Measurements from ENCODE around the gene NSD1. TPM values are rescaled to one million over a fixed set of nuclear protein-coding genes. Genes with fewer than 3 reads are reported as not detected.

NSD1 gene
- total RNA-seq, 1 experiment from 2014 or later = 58.8 TPM

GRCh38 chr5:177163500-177163899, 29.9 kb downstream of the NSD1 start:
- POLR2A ChIA-PET = no interaction called here
- Histone ChIP-seq H3K36me3 (ENCODE audit: control insufficient read depth in 1 of 2, insufficient read depth in 2 of 2, low read length in 2 of 2) (0 out of 4 replicates have a peak, but pooled peaks cover 0 to 3% of the 10 kb centered on the region in 2 experiments), H3K4me1 (ENCODE audit: control insufficient read depth in 1 of 2, insufficient read depth in 2 of 2, low read length in 2 of 2) (peaks cover 0 to 2% of the 10 kb centered on the region in 2 experiments; a peak in 2 of 4 replicates), H3K9ac (ENCODE audit: low read length) (no peak overlapping the region), H3K79me2 (ENCODE audit: insufficient read depth, low read length) (peaks cover 84% of the 10 kb centered on the region), H2AFZ (ENCODE audit: low read depth, low read length, poor library complexity, severe bottlenecking) (no peak overlapping the region), H3K27ac (ENCODE audit: low read depth, low read length) (no peak overlapping the region), H3K9me2 (ENCODE audit: insufficient read depth) (no peaks in the 10 kb centered on the region), H3K4me3 (replicated peaks in 1 of 2; ENCODE audit: low read depth in 1 of 2, low read length in 2 of 2) (no peak overlapping the region), H3K4me2 (ENCODE audit: low read length) (no peak overlapping the region), H4K20me1 (ENCODE audit: insufficient read depth) (no peaks in the 10 kb centered on the region), H3K9me3 (ENCODE audit: control insufficient read depth in 1 of 2, insufficient read depth in 1 of 2, low read depth in 1 of 2, low read length in 2 of 2) (no peaks in the 10 kb centered on the region), H3K27me3 (ENCODE audit: insufficient read depth, low read length) (no peaks in the 10 kb centered on the region)
- intact Hi-C loops (cut with micrococcal nuclease) = no loop called here
- no peak for ATAC-seq
- no peak for DNase-seq (ENCODE audit: low read depth, low spot score)
- TF ChIP-seq CBX3 (IDR thresholded peaks at IDR 0.05; ENCODE audit: low read depth) = no peak
- no peak for TF ChIP-seq CTCF (IDR thresholded peaks at IDR 0.05 in 2 of 3, conservative IDR thresholded peaks at IDR 0.05 in 1 of 3; ENCODE audit: borderline replicate concordance in 1 of 3, insufficient read depth in 1 of 3, low read depth in 2 of 3, low read length in 2 of 3)
- no peak for TF ChIP-seq EZH2 (IDR thresholded peaks at IDR 0.05)
- no peak for TF ChIP-seq POLR2AphosphoS5 (IDR thresholded peaks at IDR 0.05; ENCODE audit: low read depth, low read length)
- TF ChIP-seq RAD21 (IDR thresholded peaks at IDR 0.05; ENCODE audit: low read depth) = no peak
- no peak for TF ChIP-seq SIN3A (IDR thresholded peaks at IDR 0.05; ENCODE audit: low read depth)
- no peak for TF ChIP-seq ZFX (IDR thresholded peaks at IDR 0.05)
- no peak for TF ChIP-seq REST (IDR thresholded peaks at IDR 0.05; ENCODE audit: low read depth)
- TF ChIP-seq ELF1 (IDR thresholded peaks at IDR 0.05; ENCODE audit: borderline replicate concordance, low read depth) = no peak
- TF ChIP-seq YY1 (IDR thresholded peaks at IDR 0.05; ENCODE audit: extremely low read depth, insufficient replicate concordance, low read depth, low read length) = no peak
- no TSS peak for BruUV-seq (replicated peaks)
- RAD21 ChIA-PET (ENCODE audit: low non-redundant PET in 1 of 2, low total read pairs in 2 of 2, uncharacterized antibody in 2 of 2, unreplicated experiment in 2 of 2) = no interaction called here
- CTCF ChIA-PET = no interaction called here

Measured in HCT116 (cell line).